ENCODE results near the gene TMEM9.

DNA sequence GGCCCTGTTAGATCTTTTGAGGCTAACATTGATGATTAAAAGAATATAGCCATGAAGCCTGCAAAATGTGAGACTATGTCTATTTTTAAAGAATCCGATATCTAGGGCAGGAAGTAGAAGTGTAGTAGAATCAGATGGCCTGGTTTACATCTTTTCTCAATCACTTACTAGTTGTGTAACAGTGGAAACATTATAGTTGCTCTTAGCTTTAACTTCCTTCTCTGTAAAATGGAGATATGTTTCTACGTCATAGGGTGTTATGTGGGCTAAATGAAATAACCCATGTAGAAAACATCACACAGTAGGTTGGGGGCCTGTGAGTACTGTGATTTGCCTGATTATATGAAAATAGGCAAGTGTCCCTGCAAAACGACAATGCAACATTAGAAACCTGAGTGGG is 31.9 kb upstream of the TMEM9 start:
- TF ChIP-seq CTCF (IDR thresholded peaks at IDR 0.05), result no peak
- no peak for TF ChIP-seq POLR2A (IDR thresholded peaks at IDR 0.05)
